H9 (cell line): ENCODE results near the gene ASPHD1. TPM values are rescaled to one million over a fixed set of nuclear protein-coding genes. Genes with fewer than 3 reads are reported as not detected.

Experiments used
- DNase-seq: peaks from one replicate; pipeline ENCODE4 v3.0.0-alpha.2; 2017
- H2AFZ ChIP-seq: one replicate; pipeline ENCODE4 v1.6.1; 2013; ENCODE audit warnings: mild to moderate bottlenecking, low read length, control low read depth, moderate library complexity
- H2AK5ac ChIP-seq: 2 replicates; pipeline ENCODE4 v1.6.1; 2013; ENCODE audit warnings: low read length, control low read depth, mixed read lengths; ENCODE audit not compliant: insufficient read length
- H2BK120ac ChIP-seq: one replicate; pipeline ENCODE4 v1.6.1; 2013; ENCODE audit warnings: low read depth, mild to moderate bottlenecking, low read length, control low read depth, inconsistent platforms; ENCODE audit not compliant: poor library complexity, severe bottlenecking
- H2BK12ac ChIP-seq: 2 replicates; pipeline ENCODE4 v1.6.1; 2013; ENCODE audit warnings: low read length, control low read depth, mixed read lengths, low read depth; ENCODE audit not compliant: insufficient read length
- H2BK15ac ChIP-seq: 2 replicates; pipeline ENCODE4 v1.6.1; 2013; ENCODE audit warnings: low read depth, low read length, control low read depth
- H2BK20ac ChIP-seq: one replicate; pipeline ENCODE4 v1.6.1; 2013; ENCODE audit warnings: low read depth, mild to moderate bottlenecking, low read length, control low read depth, inconsistent platforms; ENCODE audit not compliant: poor library complexity, severe bottlenecking
- H2BK5ac ChIP-seq: 2 replicates; pipeline ENCODE4 v1.6.1; 2013; ENCODE audit warnings: low read length, control low read depth, mixed read lengths; ENCODE audit not compliant: insufficient read length
- H3K14ac ChIP-seq: 2 replicates; pipeline ENCODE4 v1.6.1; 2013; ENCODE audit warnings: low read length, control low read depth; ENCODE audit not compliant: insufficient read depth
- H3K18ac ChIP-seq: 2 replicates; pipeline ENCODE4 v1.6.1; 2013; ENCODE audit warnings: low read depth, mild to moderate bottlenecking, mixed read lengths, low read length, control low read depth; ENCODE audit not compliant: insufficient read length
- H3K23ac ChIP-seq: 2 replicates; pipeline ENCODE4 v1.6.1; 2013; ENCODE audit warnings: low read length, control low read depth, mixed read lengths, low read depth; ENCODE audit not compliant: insufficient read length
- H3K23me2 ChIP-seq: 2 replicates; pipeline ENCODE4 v1.6.1; 2013; ENCODE audit warnings: low read depth, mild to moderate bottlenecking, mixed read lengths, low read length, control low read depth; ENCODE audit not compliant: insufficient read length, poor library complexity, severe bottlenecking
- H3K27ac ChIP-seq: 2 replicates; pipeline ENCODE4 v1.5.1; 2013; ENCODE audit warnings: low read length, control low read depth, mixed read lengths, low read depth; ENCODE audit not compliant: insufficient read length
- H3K27me3 ChIP-seq: 2 replicates; pipeline ENCODE4 v1.6.1; 2013; ENCODE audit warnings: low read length, control low read depth, inconsistent platforms; ENCODE audit not compliant: insufficient read depth
- H3K4ac ChIP-seq: 2 replicates; pipeline ENCODE4 v1.6.1; 2013; ENCODE audit warnings: low read depth, mild to moderate bottlenecking, control low read depth, inconsistent platforms, low read length, moderate library complexity
- H3K4me1 ChIP-seq: 2 replicates; pipeline ENCODE4 v1.6.1; 2013; ENCODE audit warnings: low read length, control low read depth, inconsistent platforms; ENCODE audit not compliant: insufficient read depth
- H3K4me2 ChIP-seq: 2 replicates; pipeline ENCODE4 v1.6.1; 2013; ENCODE audit warnings: low read length, control low read depth, mixed read lengths; ENCODE audit not compliant: insufficient read length, insufficient read depth
- H3K56ac ChIP-seq: 2 replicates; pipeline ENCODE4 v1.6.1; 2013; ENCODE audit warnings: low read depth, mild to moderate bottlenecking, mixed read lengths, low read length, control low read depth; ENCODE audit not compliant: insufficient read length
- H3K79me1 ChIP-seq: 2 replicates; pipeline ENCODE4 v1.6.1; 2013; ENCODE audit warnings: low read depth, mild to moderate bottlenecking, moderate library complexity, low read length, control low read depth, inconsistent platforms; ENCODE audit not compliant: insufficient read depth, poor library complexity, severe bottlenecking
- H3K79me2 ChIP-seq: 2 replicates; pipeline ENCODE4 v1.6.1; 2013; ENCODE audit warnings: low read length, control low read depth, inconsistent platforms; ENCODE audit not compliant: insufficient read depth
- H3K9ac ChIP-seq: 2 replicates; pipeline ENCODE4 v1.6.1; 2013; ENCODE audit warnings: low read length, control low read depth, mixed read lengths; ENCODE audit not compliant: insufficient read length; ENCODE audit errors: extremely low read depth
- H3K9me3 ChIP-seq: one replicate; pipeline ENCODE4 v1.6.1; 2013; ENCODE audit warnings: low read depth, low read length, inconsistent platforms; ENCODE audit not compliant: control insufficient read depth
- H3T11ph ChIP-seq: one replicate; pipeline ENCODE4 v1.6.1; 2013; ENCODE audit warnings: mild to moderate bottlenecking, low read length, control low read depth, inconsistent platforms
- H4K20me1 ChIP-seq: one replicate; pipeline ENCODE4 v1.6.1; 2013; ENCODE audit not compliant: control insufficient read depth, insufficient read length, insufficient read depth
- H4K5ac ChIP-seq: 2 replicates; pipeline ENCODE4 v1.6.1; 2013; ENCODE audit warnings: low read depth, mild to moderate bottlenecking, mixed read lengths, low read length, control low read depth; ENCODE audit not compliant: insufficient read length
- H4K8ac ChIP-seq: replicated peaks from 2 replicates; pipeline ENCODE4 v1.6.1; 2013; ENCODE audit warnings: low read length, control low read depth, mixed read lengths, low read depth; ENCODE audit not compliant: insufficient read length
- H4K91ac ChIP-seq: 2 replicates; pipeline ENCODE4 v1.6.1; 2013; ENCODE audit warnings: low read depth, mild to moderate bottlenecking, moderate library complexity, mixed read lengths, low read length, control low read depth; ENCODE audit not compliant: insufficient read length
- H3K27ac Mint-ChIP-seq, 3 experiments: 2 replicates in 2 of 3; 3 replicates in 1 of 3; pipeline ENCODE4 v1.8.0; 2020 to 2021; ENCODE audit warnings: mixed read lengths in 3 of 3, mild to moderate bottlenecking in 1 of 3, moderate library complexity in 1 of 3
- H3K27me3 Mint-ChIP-seq: 2 replicates; pipeline ENCODE4 v1.8.0; 2021; ENCODE audit warnings: low read depth, mild to moderate bottlenecking, moderate library complexity, mixed read lengths
- H3K36me3 Mint-ChIP-seq, 3 experiments: 2 replicates in 2 of 3; 3 replicates in 1 of 3; pipeline ENCODE4 v1.8.0; 2020 to 2021; ENCODE audit warnings: low read depth in 3 of 3, mixed read lengths in 3 of 3; ENCODE audit not compliant: insufficient read depth in 1 of 3
- H3K4me1 Mint-ChIP-seq, 2 experiments: 2 replicates each; pipeline ENCODE4 v1.8.0; 2020; ENCODE audit warnings: mixed read lengths in 2 of 2
- H3K4me3 Mint-ChIP-seq, 2 experiments: 2 replicates in 1 of 2; 3 replicates in 1 of 2; pipeline ENCODE4 v1.8.0; 2020 to 2021; ENCODE audit warnings: mild to moderate bottlenecking in 2 of 2, mixed read lengths in 2 of 2, moderate library complexity in 1 of 2
- H3K9me3 Mint-ChIP-seq, 2 experiments: 2 replicates in 1 of 2; 3 replicates in 1 of 2; pipeline ENCODE4 v1.8.0; 2020; ENCODE audit warnings: mild to moderate bottlenecking in 2 of 2, mixed read lengths in 2 of 2, moderate library complexity in 1 of 2
- WGBS: extraction: QIAGEN DNeasy Blood & Tissue Kit; methylation state at CpG from one replicate; pipeline ENCODE4 v1.1.7; 2013; ENCODE audit warnings: missing lambda C conversion rate, low lambda C conversion rate, mixed read lengths; ENCODE audit not compliant: insufficient read length; ENCODE audit errors: extremely low coverage; 5-methylcytosine and 5-hydroxymethylcytosine counted together
- total RNA-seq: library from RNA; stranded (reverse); gene quantifications from 2 replicates; pipeline ENCODE4 v1.2.1, GENCODE V29; 2021
- TF ChIP-seq, protein P1 (sequence below): fragments of 200-600 bp; sonication (generic); conservative IDR thresholded peaks from 3 replicates; pipeline ENCODE4 v1.8.0; 2021; ENCODE audit warnings: antibody characterized with exemption, mild to moderate bottlenecking

ASPHD1 gene
- total RNA-seq, 1 experiment from 2014 or later = 16.7 TPM

DNA sequence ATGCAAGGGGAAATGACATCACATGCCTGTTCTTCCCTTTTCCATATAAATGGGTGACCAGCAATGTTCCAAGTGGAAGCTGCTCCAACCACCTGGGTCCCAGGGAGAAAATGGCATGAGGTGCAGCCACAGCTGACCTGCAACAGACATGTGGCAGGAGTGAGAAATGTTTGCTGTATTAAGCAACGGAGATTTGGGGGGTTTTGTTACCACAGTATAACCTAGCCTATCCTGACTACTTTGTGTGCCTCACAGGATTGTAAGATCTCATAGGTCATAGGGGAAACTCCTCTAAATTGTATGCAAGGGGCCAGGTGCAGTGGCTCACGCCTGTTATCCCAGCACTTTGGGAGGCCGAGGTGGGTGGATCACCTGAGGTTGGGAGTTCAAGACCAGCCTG is 49.3 kb upstream of the ASPHD1 start:
- H3K56ac ChIP-seq = no peak overlapping the region
- no peak overlapping the region for H2AK5ac ChIP-seq
- Mint-ChIP-seq H3K27me3 (no peaks in the 10 kb centered on the region), H3K4me1 (peaks cover 7 to 10% of the 10 kb centered on the region in 2 experiments), H3K4me3 (no peak overlapping the region), H3K27ac (no peak overlapping the region), H3K9me3 (no peaks in the 10 kb centered on the region), H3K36me3 (peaks cover 0 to 5% (median 0%) of the 10 kb centered on the region in 3 experiments; a peak in 3 of 7 replicates)
- H2BK15ac ChIP-seq = no peak overlapping the region
- H3K79me1 ChIP-seq = no peaks in the 10 kb centered on the region
- no peaks in the 10 kb centered on the region for H3K4me1 ChIP-seq
- no peak overlapping the region for H3K4ac ChIP-seq
- DNase-seq = no peak
- H2AFZ ChIP-seq = no peak overlapping the region
- H3K9ac ChIP-seq = no peak overlapping the region
- H2BK5ac ChIP-seq = no peak overlapping the region
- no peaks in the 10 kb centered on the region for H3K27me3 ChIP-seq
- no peak overlapping the region for H4K8ac ChIP-seq
- no peak overlapping the region for H2BK12ac ChIP-seq
- H2BK20ac ChIP-seq = no peak overlapping the region
- H3K4me2 ChIP-seq = no peak overlapping the region
- no peak overlapping the region for H2BK120ac ChIP-seq
- no peaks in the 10 kb centered on the region for H3K79me2 ChIP-seq
- no peak overlapping the region for H3K18ac ChIP-seq
- no peaks in the 10 kb centered on the region for H3K9me3 ChIP-seq
- TF ChIP-seq, protein P1, sequence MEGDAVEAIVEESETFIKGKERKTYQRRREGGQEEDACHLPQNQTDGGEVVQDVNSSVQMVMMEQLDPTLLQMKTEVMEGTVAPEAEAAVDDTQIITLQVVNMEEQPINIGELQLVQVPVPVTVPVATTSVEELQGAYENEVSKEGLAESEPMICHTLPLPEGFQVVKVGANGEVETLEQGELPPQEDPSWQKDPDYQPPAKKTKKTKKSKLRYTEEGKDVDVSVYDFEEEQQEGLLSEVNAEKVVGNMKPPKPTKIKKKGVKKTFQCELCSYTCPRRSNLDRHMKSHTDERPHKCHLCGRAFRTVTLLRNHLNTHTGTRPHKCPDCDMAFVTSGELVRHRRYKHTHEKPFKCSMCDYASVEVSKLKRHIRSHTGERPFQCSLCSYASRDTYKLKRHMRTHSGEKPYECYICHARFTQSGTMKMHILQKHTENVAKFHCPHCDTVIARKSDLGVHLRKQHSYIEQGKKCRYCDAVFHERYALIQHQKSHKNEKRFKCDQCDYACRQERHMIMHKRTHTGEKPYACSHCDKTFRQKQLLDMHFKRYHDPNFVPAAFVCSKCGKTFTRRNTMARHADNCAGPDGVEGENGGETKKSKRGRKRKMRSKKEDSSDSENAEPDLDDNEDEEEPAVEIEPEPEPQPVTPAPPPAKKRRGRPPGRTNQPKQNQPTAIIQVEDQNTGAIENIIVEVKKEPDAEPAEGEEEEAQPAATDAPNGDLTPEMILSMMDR = no peak
- WGBS = no CpG with 5 or more reads among the region's 3 CpGs
- no peaks in the 10 kb centered on the region for H3K23me2 ChIP-seq
- no peaks in the 10 kb centered on the region for H4K20me1 ChIP-seq
- no peak overlapping the region for H4K5ac ChIP-seq
- no peak overlapping the region for H3T11ph ChIP-seq
- no peak overlapping the region for H3K14ac ChIP-seq
- H3K23ac ChIP-seq = no peak overlapping the region
- no peak overlapping the region for H3K27ac ChIP-seq
- no peak overlapping the region for H4K91ac ChIP-seq
